Upper lobe of left lung (tissue), 6 donors: ENCODE data around the gene PIP4K2B. TPM values are rescaled to one million over a fixed set of nuclear protein-coding genes. Genes with fewer than 3 reads are reported as not detected.
A peak's percentile ranks its signal among the peaks of the same experiment; 100 is the strongest.

Experiments used
- ATAC-seq, 2 donors: fragments of 200-7000 bp; cut with Tn5 transposase; one replicate each; pipeline ENCODE4 v1.9.1; 2022; ENCODE audit warnings: mild to moderate bottlenecking in 2 of 2, moderate library complexity in 2 of 2; ENCODE audit not compliant: low FRiP score in 2 of 2
- DNase-seq, 2 donors: peaks; one replicate each; pipeline ENCODE4 v3.0.0-alpha.2; 2019 to 2020
- H3K27ac ChIP-seq, 4 donors: fragments of 200-600 bp; sonication (generic); one replicate each; pipeline ENCODE4 v1.5.1; 2016 to 2019
- H3K27me3 ChIP-seq, 4 donors: fragments of 200-600 bp; sonication (generic); one replicate each; pipeline ENCODE4 v1.5.1; 2017 to 2019
- H3K36me3 ChIP-seq, 4 donors: fragments of 200-600 bp; sonication (generic); one replicate each; pipeline ENCODE4 v1.5.1; 2016 to 2019
- H3K4me1 ChIP-seq, 4 donors: fragments of 200-600 bp; sonication (generic); one replicate each; pipeline ENCODE4 v1.5.1; 2018 to 2019
- H3K4me3 ChIP-seq, 4 donors: fragments of 200-600 bp; sonication (generic); one replicate each; pipeline ENCODE4 v1.5.1; 2017 to 2019; ENCODE audit warnings: mild to moderate bottlenecking in 2 of 4, moderate library complexity in 1 of 4
- H3K9me3 ChIP-seq, 4 donors: fragments of 200-600 bp; sonication (generic); one replicate each; pipeline ENCODE4 v1.5.1; 2018 to 2019
- CTCF ChIP-seq, 6 experiments: fragments of 450-650 bp in 4 of 6; fragments of 200-600 bp in 2 of 6; sonication (generic) in 2 of 6; IDR thresholded peaks; one replicate each; pipeline ENCODE4 v1.5.1; 2016 to 2019; ENCODE audit warnings: antibody characterized with exemption in 6 of 6
- EP300 ChIP-seq, 4 donors: sonication (generic); formaldehyde crosslinking; IDR thresholded peaks; one replicate each; pipeline ENCODE4 v1.5.1; 2017; ENCODE audit warnings: antibody characterized with exemption in 4 of 4, control low read depth in 2 of 4
- POLR2A ChIP-seq, 4 donors: fragments of 450-650 bp; IDR thresholded peaks; one replicate each; pipeline ENCODE4 v1.5.1; 2016 to 2017; ENCODE audit warnings: antibody characterized with exemption in 4 of 4, mild to moderate bottlenecking in 2 of 4
- POLR2AphosphoS5 ChIP-seq, 2 donors: sonication (generic); formaldehyde crosslinking; IDR thresholded peaks; one replicate each; pipeline ENCODE4 v1.5.1; 2017; ENCODE audit warnings: antibody characterized with exemption in 2 of 2
- WGBS, 2 donors: methylation state at CpG; one replicate each; pipeline ENCODE4 v1.1.5; 2017 to 2018; 5-methylcytosine and 5-hydroxymethylcytosine counted together
- total RNA-seq, 6 donors: library from RNA; depleted of rRNA in 4 of 6; stranded (reverse); fragments of >200 nt in 4 of 6; gene quantifications; one replicate each; pipeline versions ENCODE4 v1.1.0 to v1.2.1, GENCODE V29; 2016 to 2021
- donor health status: DM: no; HTN: no; CAD: no; lungs with moderate emphysema.
- donor health status: DM: no; HTN: yes; CAD: no; lungs with severe emphysema.

The PIP4K2B gene
- total RNA-seq, 6 donors from 2014 or later: 36.3 to 67.1 (median 38.8) TPM

DNA sequence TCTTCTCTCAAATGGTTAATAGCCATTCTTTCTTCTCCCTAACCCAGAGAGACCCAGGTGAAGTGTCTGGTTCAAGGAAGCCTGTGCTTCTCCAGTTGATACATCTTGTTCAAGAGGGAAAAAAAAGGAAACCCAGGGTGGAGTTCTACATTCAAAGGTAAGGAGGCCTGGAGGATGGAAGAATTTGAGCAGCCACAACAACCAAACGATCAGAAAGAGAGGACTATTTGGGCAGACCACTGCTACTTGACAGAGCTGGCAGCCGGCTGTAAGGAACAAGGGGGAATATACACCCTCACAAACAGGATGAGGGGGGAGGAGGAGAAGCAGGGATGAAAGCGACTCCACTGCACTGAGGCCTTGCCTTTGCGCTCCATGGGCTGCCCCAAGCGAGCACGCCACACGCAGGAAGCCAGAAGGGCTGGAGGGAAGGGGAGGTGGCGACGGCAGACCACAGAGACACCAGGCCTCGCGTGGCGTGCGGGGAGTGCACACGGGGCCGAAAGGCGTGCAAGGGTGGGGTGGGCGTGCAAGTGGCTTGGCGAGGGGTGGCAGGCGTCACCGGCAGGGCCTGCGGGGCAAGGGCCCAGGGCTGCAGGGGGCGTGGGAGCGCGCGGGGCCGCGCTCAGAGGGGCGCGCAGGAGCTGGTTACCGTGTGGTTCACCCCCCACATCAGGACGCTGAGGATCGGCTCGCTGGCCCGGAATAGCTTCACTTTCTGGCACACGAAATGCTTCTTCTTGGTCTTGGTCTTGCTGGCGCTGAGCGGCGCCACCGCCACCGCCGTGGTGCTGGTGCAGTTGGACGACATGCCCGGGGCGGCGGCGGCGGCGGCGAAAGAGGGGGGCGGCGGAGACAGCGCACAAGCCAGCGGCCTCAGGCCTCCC is 499 bp downstream of the PIP4K2B start:
- DNase-seq (peak in 1 of 2 donors; percentile 56), ATAC-seq (peak; percentile 51 to 57)
- peaks cover 14 to 30% (median 25%) of the 10 kb centered on the region in 4 donors for H3K36me3 ChIP-seq
- peak overlapping the region; percentile 99 to 100 (median 100) for H3K27ac ChIP-seq
- H3K27me3 ChIP-seq: no peaks in the 10 kb centered on the region
- H3K4me3 ChIP-seq: peak overlapping the region; percentile 87 to 98 (median 97)
- H3K9me3 ChIP-seq: no peaks in the 10 kb centered on the region
- peak in 1 of 6 experiments; percentile 11 for TF ChIP-seq CTCF (IDR thresholded peaks at IDR 0.05)
- no peak for TF ChIP-seq POLR2A (IDR thresholded peaks at IDR 0.05)
- H3K4me1 ChIP-seq: peaks cover 28 to 46% (median 34%) of the 10 kb centered on the region in 4 donors
- 0% methylated on average over 11 to 13 of the region's 53 CpGs for WGBS, 2 donors

- Histone ChIP-seq H3K27me3 (no peaks in the 10 kb centered on the region), H3K9me3 (no peaks in the 10 kb centered on the region), H3K4me1 (peaks cover 28 to 46% (median 34%) of the 10 kb centered on the region in 4 donors), H3K36me3 (peaks cover 10 to 20% (median 18%) of the 10 kb centered on the region in 4 donors), H3K4me3 (peak overlapping the region in 3 of 4 donors; percentile 97 to 98 (median 97)), H3K27ac (peak overlapping the region in 3 of 4 donors; percentile 2 to 100 (median 100))
- WGBS, 2 donors: 63 to 68% methylated on average over 6 of the region's 6 CpGs
- ATAC-seq (no peak), DNase-seq (no peak)
- TF ChIP-seq POLR2AphosphoS5 (IDR thresholded peaks at IDR 0.05): no peak
- no peak for TF ChIP-seq EP300 (IDR thresholded peaks at IDR 0.05)
- no peak for TF ChIP-seq POLR2A (IDR thresholded peaks at IDR 0.05)
- no peak for TF ChIP-seq CTCF (IDR thresholded peaks at IDR 0.05)
Observed at GRCh38 chr17:38797828-38798227, 1.5 kb downstream of the PIP4K2B start.

DNA sequence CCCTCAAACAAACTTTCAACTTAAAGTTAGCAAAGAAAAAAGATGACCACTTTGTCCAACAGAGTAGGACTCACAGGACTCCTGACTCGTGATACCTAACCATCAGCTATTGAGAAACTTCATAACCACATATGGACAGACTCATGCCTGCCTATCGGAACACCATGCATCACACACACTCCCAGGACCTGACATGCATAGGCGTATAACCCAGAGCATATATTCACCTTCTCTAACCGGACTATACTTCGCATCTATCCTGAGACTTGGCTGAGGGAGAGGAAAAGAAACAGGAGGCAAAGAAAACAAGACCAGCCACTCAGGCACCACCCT is 2.2 kb downstream of the PIP4K2B start:
- H3K4me1 ChIP-seq: peaks cover 28 to 46% (median 34%) of the 10 kb centered on the region in 4 donors
- H3K36me3 ChIP-seq: peaks cover 3 to 14% (median 12%) of the 10 kb centered on the region in 4 donors
- no peaks in the 10 kb centered on the region for H3K27me3 ChIP-seq
- WGBS, 2 donors: 71 to 72% methylated on average over 5 of the region's 5 CpGs
- no peak for ATAC-seq
- peak overlapping the region in 1 of 4 donors; percentile 98 for H3K4me3 ChIP-seq
- H3K27ac ChIP-seq: peak overlapping the region in 2 of 4 donors; percentile 5 to 100
- no peaks in the 10 kb centered on the region for H3K9me3 ChIP-seq
- no peak for TF ChIP-seq POLR2AphosphoS5 (IDR thresholded peaks at IDR 0.05)
- TF ChIP-seq EP300 (IDR thresholded peaks at IDR 0.05): no peak
- TF ChIP-seq POLR2A (IDR thresholded peaks at IDR 0.05): no peak
- TF ChIP-seq CTCF (IDR thresholded peaks at IDR 0.05): no peak
- DNase-seq: no peak

DNA sequence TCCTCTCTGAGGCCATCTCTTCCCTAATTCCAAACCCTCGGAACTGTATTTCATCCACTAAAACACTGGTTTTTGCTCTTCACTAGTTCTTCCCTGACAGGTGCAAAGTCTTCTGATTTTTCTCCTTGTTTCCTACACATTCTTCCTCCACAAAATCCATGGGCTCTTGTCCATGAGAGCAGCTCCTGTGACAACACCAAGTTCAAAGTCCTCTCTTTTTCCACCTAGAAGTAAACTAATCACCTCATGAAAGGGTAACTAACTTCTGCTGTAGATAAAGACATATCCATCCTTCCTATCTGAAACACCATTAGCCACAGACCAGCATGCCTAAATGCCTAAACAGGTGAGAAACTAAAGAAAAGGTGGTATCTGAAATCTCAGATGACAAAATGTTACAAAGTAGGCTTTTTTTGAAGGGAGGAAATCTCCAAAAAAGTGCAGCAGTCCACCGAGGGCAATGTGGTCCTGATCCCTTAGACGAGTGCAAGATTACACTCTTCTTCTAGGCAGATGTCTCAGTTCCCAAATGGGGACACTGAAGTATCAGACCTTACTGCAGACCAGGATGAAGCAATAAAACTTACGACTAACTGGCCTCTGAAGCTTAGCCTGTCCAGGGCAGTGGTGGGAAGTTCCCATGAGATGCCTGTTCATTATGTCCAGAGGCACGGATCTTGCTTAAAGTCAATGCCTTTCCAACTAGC is 2.8 kb downstream of the PIP4K2B start:
- WGBS, 2 donors: 52 to 62% methylated on average over 5 of the region's 5 CpGs
- Histone ChIP-seq H3K27me3 (no peaks in the 10 kb centered on the region), H3K9me3 (no peaks in the 10 kb centered on the region), H3K36me3 (peaks cover 0 to 9% (median 7%) of the 10 kb centered on the region in 4 donors), H3K4me3 (no peak overlapping the region), H3K4me1 (peaks cover 28 to 46% (median 34%) of the 10 kb centered on the region in 4 donors), H3K27ac (peak overlapping the region in 2 of 4 donors; percentile 5 to 100)
- DNase-seq: no peak
- ATAC-seq: no peak
- no peak for TF ChIP-seq POLR2AphosphoS5 (IDR thresholded peaks at IDR 0.05)
- TF ChIP-seq POLR2A (IDR thresholded peaks at IDR 0.05): no peak
- TF ChIP-seq EP300 (IDR thresholded peaks at IDR 0.05): no peak
- TF ChIP-seq CTCF (IDR thresholded peaks at IDR 0.05): no peak
